GM10266 (cell line): ENCODE measurements around the gene CHCHD10.

ENCODE experiments used
- DNase-seq: peaks from one replicate; pipeline ENCODE4 v3.0.0; 2012; ENCODE audit errors: extremely low spot score
- TF ChIP-seq, protein P1 (sequence below): IDR thresholded peaks from 2 replicates; pipeline ENCODE4 v1.5.1; 2012; ENCODE audit warnings: mild to moderate bottlenecking, low read depth; ENCODE audit not compliant: control insufficient read depth, insufficient read depth; ENCODE audit errors: missing control alignments

CHCHD10 gene

DNA sequence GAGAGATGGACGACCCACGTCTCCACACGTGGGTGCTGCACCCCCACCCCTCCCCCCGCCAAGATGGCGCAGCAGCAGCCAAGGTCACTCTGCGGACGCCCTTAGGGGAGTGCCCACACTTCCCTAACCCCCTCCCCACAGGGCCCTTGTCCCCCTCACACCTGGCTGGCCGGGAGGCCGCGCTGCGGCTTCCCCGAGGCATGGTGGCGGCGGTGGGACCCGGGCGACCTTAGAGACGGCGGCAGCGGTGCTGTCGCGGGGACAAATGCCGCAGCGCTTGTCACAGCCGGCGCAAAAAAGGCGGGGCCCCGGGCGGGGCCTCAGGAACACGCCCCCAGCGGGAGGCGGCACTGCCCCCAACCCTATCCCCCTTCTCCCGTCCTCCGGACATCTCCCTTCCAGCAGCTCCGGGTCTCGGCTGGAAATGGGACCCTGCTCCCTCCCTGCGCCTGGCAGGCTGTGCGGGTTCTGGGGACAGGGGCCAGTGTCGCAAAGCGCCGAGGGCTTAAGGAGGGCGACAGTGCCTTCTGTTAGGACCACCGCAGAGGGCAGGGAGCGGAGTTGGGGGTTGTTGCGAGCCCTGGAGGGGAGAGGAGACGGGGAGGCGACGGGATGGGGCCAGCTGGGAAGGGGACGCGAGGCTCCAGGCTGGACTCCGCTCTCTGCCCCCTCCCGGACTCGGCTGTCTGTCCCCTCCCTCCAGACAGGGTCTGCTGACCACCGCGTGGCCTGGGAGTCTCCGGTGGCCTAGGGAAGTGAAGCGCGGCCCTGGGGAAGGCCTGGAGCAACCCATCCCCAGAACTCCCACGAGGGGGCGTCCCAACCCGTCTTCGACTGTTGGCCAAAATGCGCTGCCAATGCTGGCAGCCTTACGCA, at the start of gene CHCHD10:
TSS of gene CHCHD10 (minus strand) at position 300 of the 876 bp plus-strand sequence. CDS start at position 202, 98 bp downstream.
- peak; percentile 92 for DNase-seq

DNA sequence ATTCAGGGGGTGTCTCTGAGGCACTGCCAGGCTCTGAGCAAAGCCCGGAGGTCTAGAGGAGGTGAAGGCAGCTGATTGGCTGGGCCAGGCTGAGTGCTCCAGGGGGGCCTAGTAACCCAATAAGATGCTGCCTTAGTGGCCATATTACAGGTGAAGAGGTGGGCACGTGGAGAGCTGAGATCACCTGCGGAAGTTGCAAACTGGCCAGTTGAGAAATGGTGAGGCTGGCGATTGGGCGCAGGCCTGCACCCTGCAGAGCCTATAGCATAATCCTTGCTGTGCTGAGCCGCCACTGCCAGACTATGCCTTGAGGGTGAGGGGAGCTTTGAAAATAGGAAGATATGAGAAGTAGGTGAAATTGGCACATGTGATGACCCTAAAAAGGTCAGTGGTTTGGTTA, 49.4 kb upstream of the CHCHD10 start:
- no peak for DNase-seq
- TF ChIP-seq, protein P1, sequence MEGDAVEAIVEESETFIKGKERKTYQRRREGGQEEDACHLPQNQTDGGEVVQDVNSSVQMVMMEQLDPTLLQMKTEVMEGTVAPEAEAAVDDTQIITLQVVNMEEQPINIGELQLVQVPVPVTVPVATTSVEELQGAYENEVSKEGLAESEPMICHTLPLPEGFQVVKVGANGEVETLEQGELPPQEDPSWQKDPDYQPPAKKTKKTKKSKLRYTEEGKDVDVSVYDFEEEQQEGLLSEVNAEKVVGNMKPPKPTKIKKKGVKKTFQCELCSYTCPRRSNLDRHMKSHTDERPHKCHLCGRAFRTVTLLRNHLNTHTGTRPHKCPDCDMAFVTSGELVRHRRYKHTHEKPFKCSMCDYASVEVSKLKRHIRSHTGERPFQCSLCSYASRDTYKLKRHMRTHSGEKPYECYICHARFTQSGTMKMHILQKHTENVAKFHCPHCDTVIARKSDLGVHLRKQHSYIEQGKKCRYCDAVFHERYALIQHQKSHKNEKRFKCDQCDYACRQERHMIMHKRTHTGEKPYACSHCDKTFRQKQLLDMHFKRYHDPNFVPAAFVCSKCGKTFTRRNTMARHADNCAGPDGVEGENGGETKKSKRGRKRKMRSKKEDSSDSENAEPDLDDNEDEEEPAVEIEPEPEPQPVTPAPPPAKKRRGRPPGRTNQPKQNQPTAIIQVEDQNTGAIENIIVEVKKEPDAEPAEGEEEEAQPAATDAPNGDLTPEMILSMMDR: no peak

More for the DNA sequence above, at the start of gene CHCHD10:
- TF ChIP-seq, protein P1: peak; percentile 77

DNA sequence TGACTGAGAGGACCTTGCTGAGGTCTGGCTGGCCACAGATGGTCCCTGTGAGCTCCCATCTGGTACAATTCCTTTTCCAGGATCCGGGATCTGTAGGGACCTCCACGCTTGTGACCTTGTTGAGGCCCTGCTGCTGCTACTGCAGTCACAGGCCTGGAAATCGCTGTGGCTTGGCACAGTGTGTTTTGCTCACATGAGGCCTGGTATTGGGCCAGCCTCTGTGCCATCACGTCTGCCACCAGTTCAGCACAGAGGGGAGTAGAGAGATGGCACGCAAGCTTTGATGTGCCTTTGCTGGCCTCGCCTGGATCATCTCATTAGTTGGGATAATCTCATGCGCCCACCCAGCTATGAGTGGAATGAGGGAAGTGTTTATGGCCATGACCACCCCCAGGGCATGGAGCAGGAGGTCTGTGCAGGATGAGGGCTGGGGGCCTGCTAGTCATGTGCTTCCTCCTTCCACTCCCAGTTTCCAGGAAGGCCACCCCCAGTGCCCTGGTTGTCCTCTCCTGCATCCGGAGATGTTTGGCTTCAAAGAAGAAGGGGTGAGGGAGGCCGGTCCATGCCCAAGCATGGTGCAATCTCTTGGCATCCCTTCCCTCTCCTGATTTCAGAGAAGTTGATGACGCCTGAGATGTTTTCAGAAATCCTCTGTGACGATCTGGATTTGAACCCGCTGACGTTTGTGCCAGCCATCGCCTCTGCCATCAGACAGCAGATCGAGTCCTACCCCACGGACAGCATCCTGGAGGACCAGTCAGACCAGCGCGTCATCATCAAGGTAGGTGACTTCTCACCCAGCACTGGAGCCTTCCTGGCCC, 48.6 kb upstream of the CHCHD10 start:
- DNase-seq: no peak
- TF ChIP-seq, protein P1: no peak

DNA sequence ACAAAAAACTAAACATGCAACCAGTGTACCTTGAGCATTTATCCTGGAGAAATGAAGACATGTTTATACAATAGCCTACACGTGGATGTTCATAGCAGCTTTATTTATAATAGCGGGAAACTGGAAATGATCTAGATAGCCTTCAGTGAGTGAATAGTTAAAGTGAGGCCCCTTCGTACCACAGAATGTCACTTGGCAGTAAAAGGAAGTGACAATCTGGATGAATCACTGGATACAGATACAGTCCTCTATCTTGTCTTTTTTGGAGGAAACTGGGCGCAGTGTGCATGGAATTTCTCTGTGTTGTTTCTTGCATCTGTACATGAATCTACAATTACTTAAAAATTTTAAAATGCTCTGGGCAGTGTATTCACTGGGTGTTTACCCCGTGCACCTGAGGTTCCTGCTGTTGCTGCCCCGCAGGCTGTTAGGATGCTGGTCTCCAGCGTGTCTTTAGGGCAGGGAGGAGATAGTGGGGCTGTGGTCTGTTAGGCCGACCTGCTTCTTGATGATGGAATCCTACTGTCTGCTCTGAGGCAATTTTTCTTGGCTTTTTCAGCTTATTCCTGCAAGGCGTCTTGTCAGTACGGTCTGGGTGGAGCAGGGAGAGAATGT, 47.9 kb upstream of the CHCHD10 start:
- no peak for DNase-seq
- TF ChIP-seq, protein P1: no peak

DNA sequence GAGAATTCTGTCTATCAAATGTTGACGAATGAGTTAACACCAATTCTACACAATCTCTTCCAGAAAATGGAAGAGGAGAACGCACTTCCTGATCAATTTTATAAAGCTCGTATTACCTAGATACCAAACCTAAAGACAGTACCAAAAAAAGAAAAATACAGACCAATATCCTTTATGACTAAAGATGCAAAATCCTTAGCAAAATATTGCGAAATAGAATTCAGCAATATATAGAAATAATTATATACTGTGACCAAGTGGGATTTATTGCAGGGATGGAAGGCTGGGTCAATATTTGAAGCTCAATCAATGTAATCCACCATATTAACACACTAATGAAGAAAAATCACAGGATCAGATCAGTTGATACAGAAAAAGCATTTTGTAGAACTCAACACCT, 44.6 kb upstream of the CHCHD10 start:
- TF ChIP-seq, protein P1: no peak
- DNase-seq: no peak

DNA sequence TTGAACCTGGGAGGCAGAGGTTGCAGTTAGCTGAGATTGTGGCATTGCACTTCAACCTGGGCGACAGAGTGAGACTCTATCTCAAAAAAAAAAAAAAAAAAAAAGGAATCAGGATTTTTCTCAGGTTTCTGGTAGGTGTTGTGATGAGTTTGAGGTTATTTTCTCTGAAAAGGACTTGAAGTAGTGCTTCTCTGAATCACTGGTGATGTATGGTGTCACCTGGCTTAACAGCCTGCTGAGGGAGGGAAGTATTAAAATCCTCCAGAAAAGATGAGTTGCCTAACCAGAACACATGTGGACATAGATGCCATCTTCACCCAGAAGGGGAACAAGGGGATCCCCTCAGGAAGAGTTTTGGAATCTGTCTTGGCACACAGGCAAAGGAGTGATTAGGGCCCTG, 39.1 kb upstream of the CHCHD10 start:
- DNase-seq: no peak
- TF ChIP-seq, protein P1: no peak
